ENCODE measurements around the gene PTGIR. TPM values are rescaled to one million over a fixed set of nuclear protein-coding genes. Genes with fewer than 3 reads are reported as not detected.

PTGIR gene
- total RNA-seq, 1 donor from 2014 or later: 0.26 TPM

- TF ChIP-seq CTCF (IDR thresholded peaks at IDR 0.05; ENCODE audit: insufficient read depth, low read length, severe bottlenecking): no peak
- no peak for DNase-seq (ENCODE audit: low read depth)
- FAIRE-seq: no peak
- Histone ChIP-seq H3K4me3 (ENCODE audit: low read depth, low read length) (no peak overlapping the region), H3K27me3 (ENCODE audit: control insufficient read depth, insufficient read depth, low read length) (no peaks in the 10 kb centered on the region), H3K36me3 (ENCODE audit: control insufficient read depth, insufficient read depth, low read length) (no peaks in the 10 kb centered on the region)
Observed at GRCh38 chr19:46573679-46574498, 51.0 kb downstream of the PTGIR start.

- no peak for FAIRE-seq
- peak; percentile 32 for DNase-seq (ENCODE audit: low read depth)
- TF ChIP-seq CTCF (IDR thresholded peaks at IDR 0.05; ENCODE audit: insufficient read depth, low read length, severe bottlenecking): peak; percentile 40
Observed at GRCh38 chr19:46571495-46571894, 53.4 kb downstream of the PTGIR start.

More at GRCh38 chr19:46571495-46571894, 53.4 kb downstream of the PTGIR start:
- no peaks in the 10 kb centered on the region for H3K36me3 ChIP-seq (ENCODE audit: control insufficient read depth, insufficient read depth, low read length)
- no peak overlapping the region for H3K4me3 ChIP-seq (ENCODE audit: low read depth, low read length)
- H3K27me3 ChIP-seq (ENCODE audit: control insufficient read depth, insufficient read depth, low read length): no peaks in the 10 kb centered on the region

Other genes with a start within 250 kb of the PTGIR start
- 4.7 and 10.3 TPM in 2 replicates for gene CCDC8, start 211.5 kb downstream of the PTGIR start, total RNA-seq
- not detected in 2 replicates for gene PNMA8C, start 196.2 kb downstream of the PTGIR start, total RNA-seq
- gene PNMA8A, start 153.5 kb downstream of the PTGIR start, total RNA-seq: 0.79 and 4.2 TPM in 2 replicates
- gene PNMA8B, start 129.2 kb downstream of the PTGIR start, total RNA-seq: under 0.01 TPM in 2 replicates
- gene CALM3, start 23.8 kb downstream of the PTGIR start, total RNA-seq: 79.8 and 106 TPM in 2 replicates
- gene GNG8, start 11.1 kb upstream of the PTGIR start, total RNA-seq: not detected in 2 replicates
- under 0.01 and 0.13 TPM in 2 replicates for gene DACT3, start 36.1 kb upstream of the PTGIR start, total RNA-seq
- gene PRKD2, start 92.0 kb upstream of the PTGIR start, total RNA-seq: 18.8 and 24.5 TPM in 2 replicates
- gene FKRP, start 121.0 kb upstream of the PTGIR start, total RNA-seq: 5.8 and 9.9 TPM in 2 replicates
- 60.3 and 90.6 TPM in 2 replicates for gene STRN4, start 121.4 kb upstream of the PTGIR start, total RNA-seq
- gene SLC1A5, start 163.5 kb upstream of the PTGIR start, total RNA-seq: 236 and 266 TPM in 2 replicates
- gene AP2S1, start 225.8 kb upstream of the PTGIR start, total RNA-seq: 120 and 206 TPM in 2 replicates
- gene ARHGAP35, start 235.9 kb upstream of the PTGIR start, total RNA-seq: 24.0 and 37.1 TPM in 2 replicates

Measured in bronchial epithelial cell (primary cell).